ENCODE results near the gene PTPRO.

GRCh38 chr12:15443050-15443449 is 120.7 kb downstream of the PTPRO start:
- TF ChIP-seq CTCF (conservative IDR thresholded peaks at IDR 0.05; ENCODE audit: low read depth, low read length) (no peak), EZH2 (IDR thresholded peaks at IDR 0.05; ENCODE audit: borderline replicate concordance, low read depth, low read length, poor library complexity, severe bottlenecking) (no peak)

Measured in A673 (cell line).